NCI-H187 (cell line): Measurements from ENCODE around the gene AGPAT3.
"Not testable (repeated sequence)": the region's sequence is repeated elsewhere in the genome, so short reads cannot be mapped to it uniquely, and the experiment has no call there.

Source experiments
- DNase-seq, 2 experiments: peaks; one replicate each; lab custom pipeline; 2025; lab: John Stamatoyannopoulos, UW

The AGPAT3 gene

DNA sequence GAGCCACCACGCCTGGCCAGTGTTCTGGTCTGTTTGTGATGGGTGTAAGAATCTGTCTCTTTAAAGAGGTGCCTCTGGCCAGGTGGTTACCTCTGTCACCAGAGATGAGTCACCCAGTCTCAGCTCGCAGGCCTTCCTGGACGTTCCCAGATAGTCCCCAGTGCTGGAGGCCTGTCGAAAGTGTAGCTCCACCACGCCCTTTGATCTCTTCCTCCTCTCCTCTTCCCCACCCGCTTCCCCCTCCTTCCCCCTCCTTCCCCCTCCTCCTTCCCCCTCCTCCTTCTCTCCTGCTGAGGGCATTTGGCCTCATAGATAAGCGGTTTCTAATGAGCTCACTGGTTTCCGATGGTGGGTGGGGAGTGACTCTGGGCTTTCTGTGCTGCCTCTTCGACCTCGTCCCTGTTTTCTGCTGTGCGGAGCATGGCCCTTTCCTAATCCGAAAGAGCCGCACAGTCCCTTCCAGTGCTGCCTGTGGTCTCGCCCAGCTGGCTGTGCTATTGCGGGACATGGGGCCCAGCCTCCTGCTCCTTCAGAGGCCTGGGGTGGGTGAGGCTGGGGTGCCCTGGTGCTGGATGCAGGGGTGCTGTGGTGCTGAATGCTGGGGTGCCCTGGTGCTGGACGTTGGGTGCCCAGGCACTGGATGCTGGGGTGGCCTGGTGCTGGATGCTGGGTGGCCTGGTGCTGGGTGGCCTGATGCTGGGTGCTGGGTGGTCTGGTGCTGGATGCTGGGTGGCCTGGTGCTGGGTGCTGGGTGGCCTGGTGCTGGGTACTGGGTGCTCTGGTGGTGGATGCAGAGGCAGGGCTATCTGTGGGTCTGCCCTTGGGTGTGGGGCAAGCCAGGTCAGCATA is 19.2 kb downstream of the AGPAT3 start:
- no peak for DNase-seq

GRCh38 chr21:43884861-43885417 is 19.9 kb downstream of the AGPAT3 start:
- DNase-seq = no peak

GRCh38 chr21:43885721-43886120 is 20.7 kb downstream of the AGPAT3 start:
- no peak for DNase-seq

- no peak for DNase-seq
These were observed 21.5 kb downstream of the AGPAT3 start for GRCh38 chr21:43886565-43886964.

GRCh38 chr21:43889069-43889468 is 24.0 kb downstream of the AGPAT3 start:
- no peak for DNase-seq

DNA sequence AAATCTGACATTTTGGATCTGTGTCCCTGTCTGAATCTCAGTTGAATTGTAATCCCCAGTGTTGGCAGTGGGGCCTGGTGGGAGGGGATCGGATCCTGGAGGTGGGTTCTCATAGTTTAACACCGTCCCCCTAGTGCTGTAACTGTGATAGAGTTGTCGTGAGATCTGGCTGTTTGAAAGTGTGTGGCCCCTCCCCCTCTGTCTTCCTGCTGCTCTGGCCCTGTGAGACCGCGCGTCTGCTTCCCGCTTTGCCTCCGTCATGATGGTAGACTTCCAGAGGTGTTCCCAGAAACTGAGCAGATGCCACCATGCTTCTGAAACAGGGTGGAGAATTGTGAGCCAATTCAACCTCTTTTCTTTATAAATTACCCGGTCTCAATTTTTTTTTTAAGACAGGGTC is 25.0 kb downstream of the AGPAT3 start:
- DNase-seq = no peak

DNA sequence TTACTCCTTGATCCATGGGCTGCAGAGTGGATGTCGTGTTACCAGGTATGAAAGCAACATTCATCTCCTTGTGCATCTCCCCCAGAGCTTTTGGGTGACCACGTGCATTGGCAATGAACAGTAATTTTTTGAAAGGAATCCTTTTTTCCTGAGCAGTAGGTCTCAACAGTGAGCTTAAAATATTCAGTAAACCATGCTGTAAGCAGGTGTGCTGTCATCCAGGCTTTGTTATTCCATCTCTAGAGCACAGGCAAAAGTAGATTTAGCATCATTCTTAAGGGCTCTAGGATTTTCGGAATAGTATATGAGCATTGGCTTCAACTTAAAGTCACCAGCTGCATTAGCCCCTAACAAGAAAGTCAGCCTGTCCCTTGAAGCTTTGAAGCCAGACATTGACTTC is 27.3 kb downstream of the AGPAT3 start:
- no peak for DNase-seq

- DNase-seq = no peak
These were observed 28.0 kb downstream of the AGPAT3 start for GRCh38 chr21:43892984-43893535.

DNA sequence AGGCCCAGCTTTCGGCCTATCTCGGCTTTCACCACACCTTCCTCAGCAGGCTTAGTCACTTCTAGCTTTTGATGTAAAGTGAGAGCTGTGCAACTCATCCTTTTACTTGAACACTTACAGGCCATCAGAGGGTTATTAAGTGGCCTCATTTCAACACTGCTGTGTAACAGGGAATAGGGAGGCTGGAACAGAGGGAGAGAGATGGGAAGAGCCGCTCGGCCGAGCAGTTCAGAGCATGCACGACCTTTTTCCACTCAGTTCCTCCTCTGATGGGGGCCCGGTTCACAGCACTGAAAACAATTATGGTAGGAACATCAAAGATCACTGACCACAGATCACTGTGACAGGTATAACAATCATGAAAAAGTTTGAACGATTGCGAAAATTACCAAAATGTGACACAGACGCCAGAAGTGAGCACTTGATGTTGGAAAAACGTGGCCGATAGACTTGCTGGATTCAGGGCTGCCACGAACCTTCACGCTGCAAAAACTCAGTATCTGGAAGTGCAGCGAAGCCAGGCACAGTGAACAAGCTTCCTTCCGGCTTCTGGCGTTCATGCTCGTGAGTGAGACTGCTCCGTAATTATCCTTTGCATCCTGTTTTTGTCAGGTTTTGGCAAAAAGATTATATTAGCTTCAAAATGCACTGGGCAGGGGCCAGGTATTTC is 28.6 kb downstream of the AGPAT3 start:
- no peak for DNase-seq

- DNase-seq = no peak
These were observed 29.2 kb downstream of the AGPAT3 start for GRCh38 chr21:43894206-43894577.

DNA sequence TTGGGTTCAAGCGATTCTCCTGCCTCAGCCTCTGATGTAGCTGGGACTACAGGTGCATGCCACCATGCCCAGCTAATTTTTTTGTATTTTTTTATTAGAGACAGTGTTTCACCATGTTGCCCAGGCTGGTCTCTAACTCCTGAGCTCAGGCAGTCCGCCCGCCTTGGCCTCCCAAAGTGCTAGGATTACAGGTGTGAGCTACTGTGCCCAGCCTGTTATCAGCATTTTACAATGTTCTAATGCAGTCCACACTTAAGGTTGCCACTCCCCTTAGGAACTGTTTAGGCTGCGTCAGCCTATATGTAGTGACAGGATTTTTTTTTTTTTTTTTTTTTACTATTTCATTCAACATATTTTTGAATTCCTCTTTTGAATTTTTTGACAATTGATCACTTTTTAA is 30.2 kb downstream of the AGPAT3 start:
- DNase-seq = no peak

DNA sequence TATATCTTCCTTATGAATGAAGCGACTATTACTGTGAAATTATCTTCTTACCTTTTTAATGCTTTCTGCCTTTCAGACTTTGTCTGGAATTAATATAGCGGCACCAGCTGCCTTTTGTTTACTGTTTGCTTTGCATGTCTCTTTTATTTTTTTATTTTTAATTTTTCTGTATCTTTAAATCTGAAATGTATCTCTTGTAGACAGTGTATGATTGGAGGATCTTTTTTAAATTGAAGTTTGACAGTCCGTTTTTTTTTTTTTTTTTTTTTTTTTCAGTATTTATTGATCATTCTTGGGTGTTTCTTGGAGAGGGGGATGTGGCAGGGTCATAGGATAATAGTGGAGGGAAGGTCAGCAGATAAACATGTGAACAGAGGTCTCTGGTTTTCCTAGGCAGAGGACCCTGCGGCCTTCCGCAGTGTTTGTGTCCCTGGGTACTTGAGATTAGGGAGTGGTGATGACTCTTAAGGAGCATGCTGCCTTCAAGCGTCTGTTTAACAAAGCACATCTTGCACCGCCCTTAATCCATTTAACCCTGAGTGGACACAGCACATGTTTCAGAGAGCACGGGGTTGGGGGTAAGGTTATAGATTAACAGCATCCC is 31.8 kb downstream of the AGPAT3 start:
- not testable (repeated sequence) for DNase-seq

- no peak for DNase-seq
These were observed 34.5 kb downstream of the AGPAT3 start for GRCh38 chr21:43899307-43900077.

DNA sequence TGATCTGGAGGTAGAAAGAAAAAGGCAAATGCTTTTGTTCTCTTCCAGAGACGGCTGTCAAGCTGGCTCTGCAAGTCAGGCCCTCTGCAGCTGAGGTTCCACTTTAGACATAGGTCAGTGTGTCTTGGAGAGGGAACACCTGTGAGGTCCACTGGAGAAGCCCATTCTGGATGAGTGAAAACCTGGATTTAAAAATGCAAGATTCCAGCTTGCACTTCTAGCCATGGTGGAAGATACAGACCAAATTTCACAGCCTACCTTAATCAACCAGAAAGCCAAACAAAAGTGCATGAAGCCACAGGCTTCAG is 35.0 kb downstream of the AGPAT3 start:
- DNase-seq = no peak

- DNase-seq = no peak
These were observed 35.7 kb downstream of the AGPAT3 start for GRCh38 chr21:43900690-43901089.

GRCh38 chr21:43902441-43902840 is 37.4 kb downstream of the AGPAT3 start:
- no peak for DNase-seq

- no peak for DNase-seq
These were observed 38.5 kb downstream of the AGPAT3 start for GRCh38 chr21:43903451-43904091.

- no peak for DNase-seq
These were observed 39.3 kb downstream of the AGPAT3 start for GRCh38 chr21:43904331-43904781.

- no peak for DNase-seq
These were observed 40.9 kb downstream of the AGPAT3 start for GRCh38 chr21:43905726-43906455.

DNA sequence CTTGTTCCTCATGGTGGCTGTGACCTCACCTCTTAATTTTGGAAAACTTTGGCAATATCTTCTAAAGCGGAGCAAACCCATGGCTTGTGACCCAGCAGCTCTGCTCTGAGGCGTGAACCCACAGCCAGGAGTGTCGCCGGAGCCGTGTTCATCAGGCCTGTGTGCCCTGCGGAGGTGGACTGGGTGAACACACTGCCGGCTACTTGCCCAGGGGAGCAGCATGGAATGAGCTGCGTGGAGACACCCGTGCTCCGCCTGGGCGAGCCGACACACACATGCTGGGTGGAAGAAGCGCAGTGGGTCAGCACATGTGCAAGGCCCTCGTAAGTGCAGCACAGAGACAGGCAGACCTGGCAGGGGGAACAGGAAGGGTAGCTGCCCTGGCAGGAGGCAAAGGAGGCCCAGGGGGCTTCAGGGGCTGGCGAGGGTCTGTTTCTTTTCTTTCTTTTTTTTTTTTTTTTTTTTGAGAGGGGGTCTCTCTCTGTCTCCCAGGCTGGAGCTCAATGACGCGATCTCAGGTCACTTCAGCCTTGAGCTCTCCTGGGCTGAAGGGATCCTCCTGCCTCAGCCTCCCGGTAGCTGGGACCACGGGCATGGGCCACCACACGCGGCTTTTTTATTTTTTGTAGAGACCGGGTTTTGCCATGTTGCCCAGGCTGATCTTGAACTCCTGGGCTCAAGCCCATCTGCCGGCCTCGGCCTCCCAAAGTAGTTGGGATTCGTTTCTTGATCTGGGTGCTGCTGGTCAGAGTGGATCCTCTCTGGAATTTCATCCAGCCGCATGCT is 41.8 kb downstream of the AGPAT3 start:
- DNase-seq = no peak
